Stimulated activated CD8-positive, alpha-beta memory T cell treated with anti-CD3 and anti-CD28 coated beads, Interleukin-7, amount 100 ng/mL, for 4 hours (primary cell): ENCODE data around the gene PLD4.
"Not testable (repeated sequence)": the region's sequence is repeated elsewhere in the genome, so short reads cannot be mapped to it uniquely, and the experiment has no call there.

Experiments used
- DNase-seq, 2 donors: peaks; one replicate each; pipeline ENCODE4 v3.0.0-alpha.2; 2020; ENCODE audit warnings: low read depth in 2 of 2

The PLD4 gene

DNA sequence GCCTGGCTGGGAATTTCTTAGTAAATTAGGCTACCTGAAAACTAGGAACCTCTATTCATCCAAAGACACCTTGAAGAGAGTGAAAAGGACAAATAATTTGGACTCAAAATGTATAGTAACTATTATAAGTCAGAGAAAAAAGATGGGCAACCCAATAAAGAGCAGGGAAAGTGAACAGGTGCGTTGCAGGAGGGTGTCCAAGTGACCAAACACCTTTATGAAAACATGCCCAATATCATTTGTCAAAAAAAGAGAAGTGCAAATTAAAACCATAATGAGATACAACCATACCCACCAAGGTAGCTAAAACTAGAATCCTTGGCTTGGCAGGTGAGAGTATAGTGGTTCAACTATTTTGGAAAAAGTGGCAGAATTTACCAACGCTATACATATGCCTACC lies 24.9 kb upstream of the PLD4 start:
- no peak for DNase-seq

GRCh38 chr14:104900639-104901512 lies 23.8 kb upstream of the PLD4 start:
- no peak for DNase-seq

GRCh38 chr14:104903990-104904389 lies 20.7 kb upstream of the PLD4 start:
- DNase-seq = no peak

- not testable (repeated sequence) for DNase-seq
Observed at GRCh38 chr14:104904650-104905578, 19.8 kb upstream of the PLD4 start.

GRCh38 chr14:104905579-104905933 lies 19.1 kb upstream of the PLD4 start:
- not testable (repeated sequence) for DNase-seq

DNA sequence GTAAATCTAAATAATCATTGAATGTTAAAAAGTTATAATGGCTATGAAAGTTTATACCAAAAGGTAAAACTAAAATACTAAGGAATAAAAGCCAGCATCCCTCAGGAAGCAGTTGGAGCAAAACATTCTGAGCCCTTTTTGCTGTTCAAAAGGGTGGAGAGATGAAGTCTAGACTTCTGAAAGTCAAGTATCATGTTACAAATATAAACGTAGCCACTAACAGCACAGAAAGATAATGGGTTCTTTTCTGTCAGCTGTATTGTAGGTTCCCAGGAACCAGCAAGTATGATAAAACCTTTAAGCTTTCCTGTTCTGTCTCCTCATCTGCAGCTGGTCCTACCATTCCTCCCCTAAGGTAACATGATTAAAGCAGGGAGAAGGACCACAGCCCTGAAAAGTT lies 16.4 kb upstream of the PLD4 start:
- DNase-seq = no peak

DNA sequence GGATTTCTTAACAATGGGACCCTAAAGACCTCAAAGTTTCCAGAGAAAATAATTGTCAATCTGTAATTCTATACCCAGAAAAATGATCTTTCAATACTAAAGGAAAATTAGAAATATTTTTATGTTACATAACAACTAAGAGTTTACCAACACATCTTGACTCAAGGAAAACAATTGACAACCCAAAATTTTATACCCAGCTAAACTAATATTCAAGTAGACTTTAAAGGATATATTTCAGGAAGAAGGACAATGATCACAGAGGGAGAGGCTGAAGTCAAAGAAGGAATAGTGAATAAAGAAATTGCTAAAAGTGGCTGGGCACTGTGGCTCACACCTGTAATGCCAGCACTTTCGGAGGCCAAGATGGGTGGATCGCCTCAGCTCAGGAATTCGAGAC lies 12.6 kb upstream of the PLD4 start:
- DNase-seq = no peak

- DNase-seq = no peak
Observed at GRCh38 chr14:104913435-104913834, 11.2 kb upstream of the PLD4 start.

- DNase-seq = no peak
Observed at GRCh38 chr14:104917116-104917515, 7.6 kb upstream of the PLD4 start.

DNA sequence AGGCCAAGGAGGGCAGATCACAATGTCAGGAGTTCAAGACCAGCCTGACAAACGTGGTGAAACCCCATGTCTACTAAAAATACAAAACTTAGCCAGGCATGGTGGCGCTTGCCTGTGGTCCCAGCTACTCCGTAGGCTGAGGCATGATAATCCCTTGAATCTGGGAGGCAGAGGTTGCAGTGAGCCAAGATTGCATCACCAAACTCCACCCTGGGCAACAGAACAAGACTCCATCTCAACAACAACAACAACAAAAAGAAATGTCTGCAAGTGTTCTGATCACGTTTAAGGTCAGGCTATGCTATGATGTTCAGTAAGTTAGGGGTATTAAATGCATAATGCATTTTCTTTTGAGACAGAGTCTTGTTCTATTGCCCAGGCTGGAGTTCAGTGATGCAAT lies 6.7 kb upstream of the PLD4 start:
- no peak for DNase-seq

GRCh38 chr14:104919152-104919992 lies 5.3 kb upstream of the PLD4 start:
- DNase-seq = not testable (repeated sequence)

GRCh38 chr14:104919993-104920315 lies 4.7 kb upstream of the PLD4 start:
- DNase-seq = no peak

DNA sequence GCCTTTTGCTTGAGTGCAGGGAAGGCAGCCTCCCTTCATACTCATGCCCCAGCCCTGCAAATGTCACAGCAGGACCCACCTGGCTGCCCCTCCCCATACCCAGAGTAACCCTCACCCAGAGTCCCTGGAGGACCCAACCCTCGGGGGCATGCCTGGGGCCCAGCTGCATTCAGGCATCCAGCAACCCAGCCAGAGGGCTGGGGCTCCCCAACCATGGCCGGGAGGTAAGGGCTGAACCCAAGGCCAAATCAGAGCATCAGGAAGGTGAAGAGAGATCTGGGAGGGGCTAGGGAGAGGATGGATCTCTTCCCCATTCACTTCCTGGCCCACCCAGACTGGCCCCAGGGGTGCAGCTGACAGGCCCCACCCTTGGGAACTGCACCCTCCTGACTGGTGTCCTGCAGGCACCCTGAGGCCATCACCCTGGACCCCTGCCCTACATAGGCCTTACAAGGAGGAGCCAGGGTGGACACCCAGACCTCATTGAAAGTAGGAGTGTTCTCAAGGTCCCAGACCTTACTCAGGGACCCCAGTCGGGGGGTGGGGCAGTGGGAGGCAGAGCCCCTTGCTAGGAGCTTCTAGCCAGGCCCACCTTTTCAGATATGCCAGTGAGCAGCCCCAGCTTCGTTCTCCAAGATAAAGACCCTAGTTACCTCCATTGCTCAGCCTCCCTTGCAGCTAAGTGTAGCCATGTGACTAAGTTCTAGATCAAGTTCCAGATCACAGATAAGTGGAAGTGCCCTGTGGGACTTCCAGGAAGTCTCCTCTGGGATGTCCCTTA lies 849 bp upstream of the PLD4 start:
- no peak for DNase-seq

DNA sequence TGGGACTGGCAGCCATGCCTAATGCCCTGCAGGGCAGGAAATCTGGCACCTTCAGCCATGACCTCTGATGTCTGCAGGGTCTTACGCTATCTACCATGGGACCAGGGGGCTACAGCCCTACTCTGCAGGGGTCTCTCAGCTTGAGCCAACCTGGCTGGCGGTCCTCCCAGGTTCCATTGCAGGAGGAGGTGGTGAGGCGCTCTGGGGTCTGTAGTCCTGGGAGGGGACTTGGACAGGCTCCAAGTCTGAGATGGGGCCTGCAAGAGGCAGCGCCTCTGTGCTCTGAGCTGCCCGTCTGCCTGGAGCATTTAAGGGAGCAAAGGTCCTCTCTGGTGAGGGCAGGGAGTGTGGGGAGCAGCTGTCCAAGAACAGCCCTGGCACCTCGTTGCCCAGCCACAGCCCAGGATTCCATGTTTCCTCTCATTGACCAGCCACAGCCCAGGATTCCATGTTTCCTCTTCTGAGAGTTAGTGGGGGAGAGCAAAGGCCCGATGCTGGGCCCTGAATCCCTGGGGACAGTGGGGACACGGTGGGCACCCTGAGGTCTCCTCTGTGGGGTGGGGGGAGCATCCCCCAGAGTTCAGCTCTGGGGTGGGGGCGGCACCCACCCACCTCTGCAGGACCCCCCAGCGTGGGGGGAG lies 655 bp downstream of the PLD4 start:
- no peak for DNase-seq

DNA sequence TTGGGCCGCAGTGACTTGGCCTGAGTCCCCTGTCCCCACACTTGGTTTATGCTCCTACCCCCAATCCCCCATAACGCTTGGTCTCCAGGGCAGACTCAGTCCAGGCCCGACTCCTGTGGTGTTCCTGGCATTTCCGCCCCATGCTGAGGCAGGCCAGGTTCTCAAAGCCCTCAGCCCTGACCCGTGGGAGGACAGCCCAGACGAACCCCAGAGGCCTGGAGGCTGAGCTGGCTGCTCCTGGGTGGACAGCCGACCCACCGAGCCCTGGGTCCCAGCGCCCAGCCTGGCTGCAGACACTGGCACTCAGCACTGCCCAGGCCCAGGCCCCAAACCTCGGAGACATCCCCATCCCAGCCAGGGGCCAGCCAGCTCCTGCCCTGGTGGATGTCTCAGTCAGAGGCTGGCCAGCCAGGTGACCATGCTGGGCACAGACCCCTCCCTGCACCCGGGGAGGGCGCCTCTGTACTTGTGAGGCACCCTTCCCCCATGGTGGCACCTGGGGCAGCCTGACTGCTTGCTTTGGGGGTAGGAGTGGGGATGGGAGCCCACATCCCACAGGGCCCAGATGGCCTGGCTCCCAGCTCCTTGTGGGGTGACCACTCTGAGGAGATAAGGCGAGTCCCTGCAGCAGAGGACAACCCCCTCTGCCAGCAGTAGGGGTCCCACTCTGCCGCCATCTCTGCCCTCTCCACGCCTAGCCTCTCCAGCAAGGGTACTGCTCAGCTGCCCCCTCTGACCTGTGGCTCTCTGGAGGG lies 1.4 kb downstream of the PLD4 start:
- no peak for DNase-seq

DNA sequence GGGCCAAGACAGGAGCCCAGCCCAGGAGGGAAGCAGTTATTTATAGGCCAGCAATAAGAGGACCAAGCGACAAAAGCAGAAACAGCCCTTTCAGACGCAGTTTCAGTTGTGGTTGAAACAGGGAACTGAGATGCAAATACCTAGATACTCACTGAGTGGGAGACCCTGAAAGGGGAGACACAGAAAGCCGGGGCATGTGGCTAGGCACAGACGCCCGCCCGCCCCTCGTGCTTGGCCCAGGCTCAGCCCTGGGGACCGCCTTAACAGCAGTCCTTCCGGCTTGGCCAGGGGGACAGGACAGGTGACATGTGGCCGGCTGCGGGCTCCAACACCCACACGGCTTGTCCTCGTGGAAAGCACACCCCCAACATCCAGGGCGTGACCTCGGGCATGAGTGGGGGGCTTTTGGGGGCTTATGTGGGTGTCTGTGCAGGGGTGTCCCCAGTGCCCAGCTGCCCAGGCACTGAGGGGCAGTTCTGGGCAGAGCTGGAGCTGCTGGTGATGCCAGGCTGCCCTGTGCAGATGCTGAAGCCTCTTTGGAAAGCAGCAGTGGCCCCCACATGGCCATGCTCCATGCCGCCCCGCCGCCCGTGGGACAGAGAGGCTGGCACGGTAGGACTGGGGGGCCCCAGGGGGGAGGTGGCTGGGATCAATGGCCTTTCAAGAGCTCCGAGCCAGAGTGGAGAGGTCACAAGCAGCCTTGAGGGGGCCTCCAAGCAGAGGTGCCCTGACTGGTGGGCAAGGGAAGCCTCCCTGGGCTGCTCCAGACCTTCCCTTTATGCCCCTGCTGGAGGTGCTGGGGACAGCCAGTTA lies 2.1 kb downstream of the PLD4 start:
- no peak for DNase-seq

- no peak for DNase-seq
Observed at GRCh38 chr14:104927432-104927816, 2.7 kb downstream of the PLD4 start.

DNA sequence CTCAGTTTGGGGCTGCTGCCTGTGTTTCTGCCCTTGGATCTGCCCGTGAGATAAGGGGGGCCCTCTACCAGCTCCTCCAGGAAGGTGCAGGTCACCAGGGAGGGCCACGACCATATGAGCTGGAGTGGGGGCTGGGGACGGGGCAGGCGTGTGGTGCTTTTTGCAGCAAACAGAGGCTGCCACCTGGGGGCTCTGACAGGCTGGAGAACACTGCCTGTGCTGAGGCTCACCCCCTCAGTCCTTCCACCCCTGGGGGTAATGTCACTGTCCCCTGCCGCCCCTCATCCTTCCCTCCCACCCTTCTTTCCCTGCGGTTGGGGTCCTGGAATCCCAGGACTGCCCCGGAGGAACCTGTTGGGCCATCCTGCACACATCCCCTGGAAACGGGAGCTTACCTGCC lies 3.2 kb downstream of the PLD4 start:
- no peak for DNase-seq
